Ovary (tissue), 9 donors: ENCODE measurements around the gene KCNQ5. TPM values are rescaled to one million over a fixed set of nuclear protein-coding genes. Genes with fewer than 3 reads are reported as not detected.

ENCODE experiments used
- DNase-seq, 5 donors: peaks; one replicate each; pipeline ENCODE4 v3.0.0-alpha.2; 2019 to 2020
- H3K27ac ChIP-seq, 2 donors: fragments of 200-600 bp; one replicate each; pipeline versions ENCODE4 v1.5.1 to v1.8.0; 2019 to 2022
- H3K27me3 ChIP-seq: fragments of 200-600 bp; one replicate; pipeline ENCODE4 v1.8.0; 2022
- H3K36me3 ChIP-seq: fragments of 200-600 bp; sonication (generic); one replicate; pipeline ENCODE4 v1.5.1; 2019
- H3K4me1 ChIP-seq: one replicate; pipeline ENCODE4 v1.8.1; 2013; ENCODE audit warnings: mild to moderate bottlenecking, moderate library complexity; ENCODE audit not compliant: insufficient read depth
- H3K4me3 ChIP-seq: fragments of 200-600 bp; sonication (generic); one replicate; pipeline ENCODE4 v1.5.1; 2017
- H3K9me3 ChIP-seq, 2 donors: fragments of 200-600 bp in 1 of 2; sonication (generic) in 1 of 2; one replicate each; pipeline versions ENCODE4 v1.5.1 to v1.8.1; 2013 to 2019; ENCODE audit warnings: mild to moderate bottlenecking in 1 of 2, moderate library complexity in 1 of 2
- EP300 ChIP-seq: sonication (generic); formaldehyde crosslinking; IDR thresholded peaks from one replicate; pipeline ENCODE4 v1.6.1; 2017; ENCODE audit warnings: antibody characterized with exemption
- POLR2A ChIP-seq: fragments of 450-650 bp; IDR thresholded peaks from one replicate; pipeline ENCODE4 v1.6.1; 2017; ENCODE audit warnings: antibody characterized with exemption, mild to moderate bottlenecking, moderate library complexity
- WGBS, 3 donors: extraction: QIAGEN DNeasy Blood & Tissue Kit in 1 of 3; methylation state at CpG; one replicate each; pipeline versions ENCODE4 v1.1.5 to v1.1.7; 2013 to 2017; 5-methylcytosine and 5-hydroxymethylcytosine counted together
- intact Hi-C, 4 donors: fragments of 100-400 bp; cut with DNase I; formaldehyde crosslinking; loops; one replicate each; pipeline versions ENCODE4 v1.11.0 to v1.15.1; 2022 to 2023
- polyA plus RNA-seq, 2 donors: library from polyadenylated mRNA; stranded (reverse); fragments of 200-250 nt in 1 of 2; fragments of 350-450 nt in 1 of 2; fragmentation: Illumina TruSeq in 1 of 2; extraction: RNeasy Lipid Tissue Mini Kit (QIAGEN cat#74804) in 1 of 2; gene quantifications; one replicate each; pipeline ENCODE4 v1.2.3, GENCODE V29; 2013 to 2014
- total RNA-seq, 7 donors: library from RNA; depleted of rRNA in 2 of 7; stranded (reverse); fragments of >200 nt in 2 of 7; fragmentation: NEBNext Ultra II Directional in 3 of 7; extraction: Animal tissue kit (Norgen Biotek cat#: 25700) in 3 of 7; gene quantifications; one replicate each; pipeline versions ENCODE4 v1.1.0 to v1.2.4, GENCODE V29; 2016 to 2023
- TF ChIP-seq, protein P1 (sequence below), 3 donors: fragments of 450-650 bp in 2 of 3; fragments of 200-600 bp in 1 of 3; IDR thresholded peaks; one replicate each; pipeline versions ENCODE4 v1.5.1 to v1.8.0; 2016 to 2022; ENCODE audit warnings: antibody characterized with exemption in 3 of 3, mild to moderate bottlenecking in 1 of 3
- donor health status: DM: no; HTN: no; CAD: no; lungs with moderate emphysema.
- donor health status: DM: no; HTN: no; CAD: no.
- donor health status: Bipolar disorder and iron deficiency.
- donor health status: DM: yes; HTN: yes; CAD: no.
- donor health status: DM: no; HTN: no; CAD: no.
- donor health status: DM: yes; HTN: yes; CAD: no.

Gene KCNQ5
- total and polyA plus RNA-seq, 9 donors, result 0.02 to 0.80 (median 0.15) TPM; not detected in 2

DNA sequence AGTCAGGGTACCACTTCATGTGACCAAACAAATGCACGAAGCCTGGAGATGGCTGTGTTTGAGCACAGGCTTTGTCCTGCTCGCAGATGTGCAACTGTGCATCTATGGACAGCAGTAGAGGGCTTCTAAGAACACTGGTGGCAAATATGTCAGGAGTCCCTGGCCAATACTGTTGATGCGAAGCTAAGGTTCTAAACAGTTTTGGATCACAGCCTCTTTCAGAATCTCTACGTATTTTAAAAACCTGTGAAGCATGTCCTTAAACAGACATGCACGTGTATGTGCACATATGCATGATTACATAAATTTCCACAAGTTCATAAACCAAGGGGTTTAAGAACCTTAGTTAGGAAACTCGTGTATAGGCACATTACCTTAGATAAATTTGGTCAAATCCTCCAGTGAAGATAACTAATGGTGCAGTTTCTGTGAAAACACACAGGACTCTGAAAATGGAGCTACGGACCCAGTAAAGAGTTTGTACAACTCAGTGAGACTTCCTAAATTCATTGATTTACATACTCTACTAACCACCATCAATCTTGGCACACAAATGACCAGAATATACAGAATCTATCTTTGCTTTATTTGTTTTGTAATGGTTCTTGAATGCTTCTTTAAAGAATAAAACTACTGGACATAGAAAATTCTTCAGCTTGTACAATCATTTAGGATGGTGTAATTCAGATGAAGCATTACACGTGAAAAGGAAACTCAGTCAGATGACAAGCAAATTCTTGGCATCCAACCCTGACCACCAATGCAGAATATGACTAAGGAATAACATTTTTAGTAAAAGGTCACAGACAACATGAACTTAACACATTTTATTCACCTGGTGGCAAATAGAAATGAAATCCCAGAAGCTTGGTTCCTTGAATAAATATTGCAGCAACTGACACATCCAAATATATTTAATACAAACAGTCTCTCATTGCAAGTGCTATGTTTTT is 27.4 kb downstream of the KCNQ5 start:
- H3K4me1 ChIP-seq, result no peaks in the 10 kb centered on the region
- DNase-seq, result no peak
- H3K27me3 ChIP-seq, result no peaks in the 10 kb centered on the region
- H3K36me3 ChIP-seq, result no peaks in the 10 kb centered on the region
- no peak overlapping the region for H3K4me3 ChIP-seq
- intact Hi-C loops, result no loop called here
- WGBS, 3 donors, result 68 to 75% (median 74%) methylated on average over 8 of the region's 8 CpGs
- no peaks in the 10 kb centered on the region for H3K9me3 ChIP-seq
- TF ChIP-seq EP300, result no peak
- no peak for TF ChIP-seq POLR2A
- TF ChIP-seq, protein P1, sequence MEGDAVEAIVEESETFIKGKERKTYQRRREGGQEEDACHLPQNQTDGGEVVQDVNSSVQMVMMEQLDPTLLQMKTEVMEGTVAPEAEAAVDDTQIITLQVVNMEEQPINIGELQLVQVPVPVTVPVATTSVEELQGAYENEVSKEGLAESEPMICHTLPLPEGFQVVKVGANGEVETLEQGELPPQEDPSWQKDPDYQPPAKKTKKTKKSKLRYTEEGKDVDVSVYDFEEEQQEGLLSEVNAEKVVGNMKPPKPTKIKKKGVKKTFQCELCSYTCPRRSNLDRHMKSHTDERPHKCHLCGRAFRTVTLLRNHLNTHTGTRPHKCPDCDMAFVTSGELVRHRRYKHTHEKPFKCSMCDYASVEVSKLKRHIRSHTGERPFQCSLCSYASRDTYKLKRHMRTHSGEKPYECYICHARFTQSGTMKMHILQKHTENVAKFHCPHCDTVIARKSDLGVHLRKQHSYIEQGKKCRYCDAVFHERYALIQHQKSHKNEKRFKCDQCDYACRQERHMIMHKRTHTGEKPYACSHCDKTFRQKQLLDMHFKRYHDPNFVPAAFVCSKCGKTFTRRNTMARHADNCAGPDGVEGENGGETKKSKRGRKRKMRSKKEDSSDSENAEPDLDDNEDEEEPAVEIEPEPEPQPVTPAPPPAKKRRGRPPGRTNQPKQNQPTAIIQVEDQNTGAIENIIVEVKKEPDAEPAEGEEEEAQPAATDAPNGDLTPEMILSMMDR (IDR thresholded peaks at IDR 0.05), result no peak
- H3K27ac ChIP-seq, result no peak overlapping the region

DNA sequence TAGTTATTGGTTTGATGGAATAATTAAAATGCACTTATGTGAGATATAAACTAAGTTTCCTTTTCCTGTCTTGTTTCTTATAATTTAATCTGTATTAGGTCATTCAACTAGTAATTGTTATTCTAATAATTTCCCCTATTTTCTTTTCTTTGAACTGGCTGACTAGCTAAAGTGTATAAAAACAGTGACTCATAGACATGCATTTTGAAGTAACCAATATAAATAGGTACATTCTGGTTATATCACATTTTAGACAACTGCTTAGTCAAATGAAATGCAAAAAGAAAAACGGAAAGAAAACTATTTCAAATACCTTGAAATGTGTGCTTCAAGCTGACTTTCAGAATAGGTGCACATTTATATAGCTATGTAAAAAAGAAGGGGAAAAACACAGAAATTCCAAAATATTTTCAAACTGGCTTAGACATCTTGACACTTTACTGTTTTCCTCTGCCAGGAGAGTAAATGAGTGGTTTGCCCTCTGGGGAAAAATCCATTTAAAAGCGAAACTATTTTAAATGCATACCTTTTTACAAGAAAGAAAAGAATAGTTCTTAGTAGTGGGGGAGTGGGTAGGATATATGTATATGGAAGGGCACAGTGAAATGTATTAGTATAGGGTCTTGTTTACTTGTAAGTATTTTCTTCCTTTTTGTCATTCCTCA is 28.3 kb downstream of the KCNQ5 start:
- WGBS, 3 donors, result 24 to 55% (median 43%) methylated on average over 2 of the region's 2 CpGs
- Histone ChIP-seq H3K27me3 (no peaks in the 10 kb centered on the region), H3K4me3 (no peak overlapping the region), H3K27ac (no peak overlapping the region), H3K9me3 (no peaks in the 10 kb centered on the region), H3K4me1 (no peaks in the 10 kb centered on the region), H3K36me3 (no peaks in the 10 kb centered on the region)
- intact Hi-C loops, result no loop called here
- no peak for DNase-seq
- TF ChIP-seq POLR2A, result no peak
- TF ChIP-seq EP300, result no peak
- TF ChIP-seq, protein P1 (IDR thresholded peaks at IDR 0.05), result no peak

DNA sequence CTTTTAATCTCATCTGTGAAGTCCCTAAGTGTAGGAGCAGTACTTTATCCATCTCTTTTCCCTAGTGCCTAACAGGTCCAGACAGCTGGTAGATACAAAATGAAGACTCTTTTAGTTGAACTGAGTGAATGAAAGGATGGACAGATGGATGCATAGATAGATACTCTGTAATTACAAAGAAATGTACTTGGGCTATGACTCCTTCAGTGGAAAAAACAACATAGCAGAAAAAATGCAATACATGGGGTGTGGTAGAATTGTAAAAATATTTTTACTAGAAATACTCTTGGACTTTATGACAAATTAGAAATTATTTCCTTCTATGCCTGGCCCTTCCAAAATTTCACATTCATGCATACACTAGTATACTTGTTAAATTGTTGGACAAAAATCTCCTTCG is 29.3 kb downstream of the KCNQ5 start:
- intact Hi-C loops, result no loop called here
- H3K4me1 ChIP-seq, result no peaks in the 10 kb centered on the region
- H3K9me3 ChIP-seq, result no peaks in the 10 kb centered on the region
- H3K36me3 ChIP-seq, result no peaks in the 10 kb centered on the region
- DNase-seq, result no peak
- H3K4me3 ChIP-seq, result no peak overlapping the region
- TF ChIP-seq, protein P1 (IDR thresholded peaks at IDR 0.05), result no peak
- no peak for TF ChIP-seq EP300
- no peak for TF ChIP-seq POLR2A
- H3K27ac ChIP-seq, result no peak overlapping the region
- WGBS, 3 donors, result 84 to 95% (median 88%) methylated on average over 1 of the region's 1 CpG
- H3K27me3 ChIP-seq, result no peaks in the 10 kb centered on the region

- Histone ChIP-seq H3K27me3 (no peaks in the 10 kb centered on the region), H3K4me1 (no peaks in the 10 kb centered on the region), H3K4me3 (no peak overlapping the region), H3K27ac (no peak overlapping the region), H3K36me3 (no peaks in the 10 kb centered on the region), H3K9me3 (no peaks in the 10 kb centered on the region)
- 72 to 79% (median 77%) methylated on average over 7 of the region's 7 CpGs for WGBS, 3 donors
- TF ChIP-seq, protein P1 (IDR thresholded peaks at IDR 0.05), result no peak
- TF ChIP-seq EP300 (no peak), POLR2A (no peak)
- intact Hi-C loops, result no loop called here
- no peak for DNase-seq
These were observed 30.4 kb downstream of the KCNQ5 start for GRCh38 chr6:72651967-72652956.
